Measurements from ENCODE around the gene TRHDE. TPM values are rescaled to one million over a fixed set of nuclear protein-coding genes. Genes with fewer than 3 reads are reported as not detected.

The TRHDE gene
- polyA plus RNA-seq, 1 donor from 2014 or later, result 20.6 TPM

- Histone ChIP-seq H3K27me3 (ENCODE audit: insufficient read depth, low read depth, low read length) (no peaks in the 10 kb centered on the region), H4K20me1 (ENCODE audit: insufficient read depth) (no peaks in the 10 kb centered on the region), H3K36me3 (ENCODE audit: insufficient read depth, low read length) (no peaks in the 10 kb centered on the region), H3K27ac (ENCODE audit: low read length) (no peak overlapping the region), H3K4me2 (ENCODE audit: low read length) (no peak overlapping the region), H3K79me2 (replicated peaks; ENCODE audit: insufficient read depth, low read length) (no peaks in the 10 kb centered on the region), H3F3A (ENCODE audit: insufficient read depth, low read length, poor library complexity, severe bottlenecking) (no peaks in the 10 kb centered on the region), H3K4me3 (ENCODE audit: low read length) (no peak overlapping the region), H3K9ac (ENCODE audit: low read length) (no peak overlapping the region), H2AFZ (ENCODE audit: low read depth, low read length) (no peak overlapping the region), H3K9me3 (ENCODE audit: low read length) (no peaks in the 10 kb centered on the region), H3K9me2 (ENCODE audit: insufficient read depth, low read length) (no peaks in the 10 kb centered on the region)
- TF ChIP-seq EP300 (conservative IDR thresholded peaks at IDR 0.05; ENCODE audit: poor library complexity, severe bottlenecking) (no peak), MXI1 (conservative IDR thresholded peaks at IDR 0.05; ENCODE audit: poor library complexity, severe bottlenecking) (no peak), POLR2AphosphoS5 (IDR thresholded peaks at IDR 0.05) (no peak), SMC3 (conservative IDR thresholded peaks at IDR 0.05; ENCODE audit: poor library complexity) (no peak), RAD21 (conservative IDR thresholded peaks at IDR 0.05) (no peak), TAF1 (IDR thresholded peaks at IDR 0.05; ENCODE audit: low read depth) (no peak), EZH2 (IDR thresholded peaks at IDR 0.05; ENCODE audit: borderline replicate concordance, insufficient read depth, low read length, poor library complexity, severe bottlenecking) (no peak)
- TF ChIP-seq, protein P1, sequence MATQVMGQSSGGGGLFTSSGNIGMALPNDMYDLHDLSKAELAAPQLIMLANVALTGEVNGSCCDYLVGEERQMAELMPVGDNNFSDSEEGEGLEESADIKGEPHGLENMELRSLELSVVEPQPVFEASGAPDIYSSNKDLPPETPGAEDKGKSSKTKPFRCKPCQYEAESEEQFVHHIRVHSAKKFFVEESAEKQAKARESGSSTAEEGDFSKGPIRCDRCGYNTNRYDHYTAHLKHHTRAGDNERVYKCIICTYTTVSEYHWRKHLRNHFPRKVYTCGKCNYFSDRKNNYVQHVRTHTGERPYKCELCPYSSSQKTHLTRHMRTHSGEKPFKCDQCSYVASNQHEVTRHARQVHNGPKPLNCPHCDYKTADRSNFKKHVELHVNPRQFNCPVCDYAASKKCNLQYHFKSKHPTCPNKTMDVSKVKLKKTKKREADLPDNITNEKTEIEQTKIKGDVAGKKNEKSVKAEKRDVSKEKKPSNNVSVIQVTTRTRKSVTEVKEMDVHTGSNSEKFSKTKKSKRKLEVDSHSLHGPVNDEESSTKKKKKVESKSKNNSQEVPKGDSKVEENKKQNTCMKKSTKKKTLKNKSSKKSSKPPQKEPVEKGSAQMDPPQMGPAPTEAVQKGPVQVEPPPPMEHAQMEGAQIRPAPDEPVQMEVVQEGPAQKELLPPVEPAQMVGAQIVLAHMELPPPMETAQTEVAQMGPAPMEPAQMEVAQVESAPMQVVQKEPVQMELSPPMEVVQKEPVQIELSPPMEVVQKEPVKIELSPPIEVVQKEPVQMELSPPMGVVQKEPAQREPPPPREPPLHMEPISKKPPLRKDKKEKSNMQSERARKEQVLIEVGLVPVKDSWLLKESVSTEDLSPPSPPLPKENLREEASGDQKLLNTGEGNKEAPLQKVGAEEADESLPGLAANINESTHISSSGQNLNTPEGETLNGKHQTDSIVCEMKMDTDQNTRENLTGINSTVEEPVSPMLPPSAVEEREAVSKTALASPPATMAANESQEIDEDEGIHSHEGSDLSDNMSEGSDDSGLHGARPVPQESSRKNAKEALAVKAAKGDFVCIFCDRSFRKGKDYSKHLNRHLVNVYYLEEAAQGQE (IDR thresholded peaks at IDR 0.05; ENCODE audit: borderline replicate concordance), result no peak
- TF ChIP-seq, protein P2, sequence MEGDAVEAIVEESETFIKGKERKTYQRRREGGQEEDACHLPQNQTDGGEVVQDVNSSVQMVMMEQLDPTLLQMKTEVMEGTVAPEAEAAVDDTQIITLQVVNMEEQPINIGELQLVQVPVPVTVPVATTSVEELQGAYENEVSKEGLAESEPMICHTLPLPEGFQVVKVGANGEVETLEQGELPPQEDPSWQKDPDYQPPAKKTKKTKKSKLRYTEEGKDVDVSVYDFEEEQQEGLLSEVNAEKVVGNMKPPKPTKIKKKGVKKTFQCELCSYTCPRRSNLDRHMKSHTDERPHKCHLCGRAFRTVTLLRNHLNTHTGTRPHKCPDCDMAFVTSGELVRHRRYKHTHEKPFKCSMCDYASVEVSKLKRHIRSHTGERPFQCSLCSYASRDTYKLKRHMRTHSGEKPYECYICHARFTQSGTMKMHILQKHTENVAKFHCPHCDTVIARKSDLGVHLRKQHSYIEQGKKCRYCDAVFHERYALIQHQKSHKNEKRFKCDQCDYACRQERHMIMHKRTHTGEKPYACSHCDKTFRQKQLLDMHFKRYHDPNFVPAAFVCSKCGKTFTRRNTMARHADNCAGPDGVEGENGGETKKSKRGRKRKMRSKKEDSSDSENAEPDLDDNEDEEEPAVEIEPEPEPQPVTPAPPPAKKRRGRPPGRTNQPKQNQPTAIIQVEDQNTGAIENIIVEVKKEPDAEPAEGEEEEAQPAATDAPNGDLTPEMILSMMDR (IDR thresholded peaks at IDR 0.05; ENCODE audit: poor library complexity, severe bottlenecking), result no peak
Observed at GRCh38 chr12:72286526-72286925, 14.4 kb downstream of the TRHDE start.

- Histone ChIP-seq H3K27me3 (ENCODE audit: insufficient read depth, low read depth, low read length) (no peaks in the 10 kb centered on the region), H3F3A (ENCODE audit: insufficient read depth, low read length, poor library complexity, severe bottlenecking) (no peaks in the 10 kb centered on the region), H3K4me3 (ENCODE audit: low read length) (no peak overlapping the region), H3K9me3 (ENCODE audit: low read length) (no peaks in the 10 kb centered on the region), H2AFZ (ENCODE audit: low read depth, low read length) (no peak overlapping the region), H3K4me2 (ENCODE audit: low read length) (no peak overlapping the region), H3K9ac (ENCODE audit: low read length) (no peak overlapping the region), H4K20me1 (ENCODE audit: insufficient read depth) (no peaks in the 10 kb centered on the region), H3K36me3 (ENCODE audit: insufficient read depth, low read length) (no peaks in the 10 kb centered on the region), H3K27ac (ENCODE audit: low read length) (no peak overlapping the region), H3K9me2 (ENCODE audit: insufficient read depth, low read length) (no peaks in the 10 kb centered on the region), H3K79me2 (replicated peaks; ENCODE audit: insufficient read depth, low read length) (no peaks in the 10 kb centered on the region)
- TF ChIP-seq, protein P1 (IDR thresholded peaks at IDR 0.05; ENCODE audit: borderline replicate concordance), result no peak
- TF ChIP-seq RAD21 (conservative IDR thresholded peaks at IDR 0.05) (no peak), TAF1 (IDR thresholded peaks at IDR 0.05; ENCODE audit: low read depth) (no peak), EP300 (conservative IDR thresholded peaks at IDR 0.05; ENCODE audit: poor library complexity, severe bottlenecking) (no peak), SMC3 (conservative IDR thresholded peaks at IDR 0.05; ENCODE audit: poor library complexity) (no peak), POLR2AphosphoS5 (IDR thresholded peaks at IDR 0.05) (no peak), MXI1 (conservative IDR thresholded peaks at IDR 0.05; ENCODE audit: poor library complexity, severe bottlenecking) (no peak), EZH2 (IDR thresholded peaks at IDR 0.05; ENCODE audit: borderline replicate concordance, insufficient read depth, low read length, poor library complexity, severe bottlenecking) (no peak)
- TF ChIP-seq, protein P2 (IDR thresholded peaks at IDR 0.05; ENCODE audit: poor library complexity, severe bottlenecking), result no peak
Observed at GRCh38 chr12:72288436-72288835, 16.3 kb downstream of the TRHDE start.
